Liver (tissue), 9 donors: ENCODE data around the gene TENT5C. TPM values are rescaled to one million over a fixed set of nuclear protein-coding genes. Genes with fewer than 3 reads are reported as not detected.

Experiments used
- DNase-seq: peaks from one replicate; pipeline ENCODE4 v3.0.0-alpha.2; 2017; ENCODE audit warnings: low spot score
- H3K27ac ChIP-seq, 2 donors: one replicate each; pipeline ENCODE4 v1.7.0; 2013; ENCODE audit warnings: inconsistent platforms in 2 of 2, low read length in 2 of 2, control low read depth in 1 of 2, low read depth in 1 of 2, mild to moderate bottlenecking in 1 of 2
- H3K27me3 ChIP-seq, 4 donors: one replicate each; pipeline versions ENCODE4 v1.6.1 to v1.7.0; 2013; ENCODE audit warnings: low read length in 3 of 4, inconsistent platforms in 1 of 4, mild to moderate bottlenecking in 1 of 4, moderate library complexity in 1 of 4; ENCODE audit not compliant: control insufficient read depth in 4 of 4, insufficient read depth in 4 of 4
- H3K36me3 ChIP-seq, 4 donors: one replicate each; pipeline versions ENCODE4 v1.6.1 to v1.7.0; 2013; ENCODE audit warnings: low read length in 3 of 4, mild to moderate bottlenecking in 3 of 4, low read depth in 1 of 4, moderate library complexity in 1 of 4; ENCODE audit not compliant: control insufficient read depth in 4 of 4, insufficient read depth in 3 of 4
- H3K4me1 ChIP-seq, 4 donors: one replicate each; pipeline versions ENCODE4 v1.6.1 to v1.7.0; 2013; ENCODE audit warnings: low read length in 3 of 4, mild to moderate bottlenecking in 3 of 4, moderate library complexity in 1 of 4; ENCODE audit not compliant: control insufficient read depth in 4 of 4, insufficient read depth in 4 of 4
- H3K4me3 ChIP-seq, 3 donors: one replicate each; pipeline versions ENCODE4 v1.6.1 to v1.7.0; 2013; ENCODE audit warnings: low read length in 3 of 3, control low read depth in 1 of 3, low read depth in 1 of 3, mild to moderate bottlenecking in 1 of 3
- H3K9ac ChIP-seq, 2 donors: one replicate each; pipeline ENCODE4 v1.7.0; 2013; ENCODE audit warnings: low read length in 2 of 2, mild to moderate bottlenecking in 2 of 2, moderate library complexity in 2 of 2, control low read depth in 1 of 2, low read depth in 1 of 2
- H3K9me3 ChIP-seq, 4 donors: one replicate each; pipeline versions ENCODE4 v1.6.1 to v1.7.0; 2013; ENCODE audit warnings: low read length in 3 of 4; ENCODE audit not compliant: control insufficient read depth in 4 of 4
- EGR1 ChIP-seq, 2 donors: IDR thresholded peaks; 2 replicates each; pipeline ENCODE4 v1.6.1; 2016 to 2018; ENCODE audit warnings: antibody characterized with exemption in 2 of 2, low read depth in 2 of 2
- FOXA1 ChIP-seq: IDR thresholded peaks from 2 replicates; pipeline ENCODE4 v1.6.1; 2016; ENCODE audit warnings: antibody characterized with exemption
- FOXA2 ChIP-seq: IDR thresholded peaks from 2 replicates; pipeline ENCODE4 v1.6.1; 2016; ENCODE audit warnings: antibody characterized with exemption
- GABPA ChIP-seq, 2 donors: IDR thresholded peaks in 1 of 2; conservative IDR thresholded peaks in 1 of 2; 2 replicates each; pipeline ENCODE4 v1.6.1; 2016; ENCODE audit warnings: antibody characterized with exemption in 2 of 2, mild to moderate bottlenecking in 1 of 2, moderate library complexity in 1 of 2
- HNF4A ChIP-seq, 2 donors: conservative IDR thresholded peaks; 2 replicates each; pipeline ENCODE4 v1.6.1; 2016; ENCODE audit warnings: antibody characterized with exemption in 2 of 2, mild to moderate bottlenecking in 2 of 2
- HNF4G ChIP-seq: IDR thresholded peaks from 2 replicates; pipeline ENCODE4 v1.6.1; 2016; ENCODE audit warnings: antibody characterized with exemption
- JUND ChIP-seq, 2 donors: IDR thresholded peaks; 2 replicates each; pipeline ENCODE4 v1.6.1; 2016; ENCODE audit warnings: antibody characterized with exemption in 2 of 2
- NR2F2 ChIP-seq: IDR thresholded peaks from 2 replicates; pipeline ENCODE4 v1.6.1; 2016; ENCODE audit warnings: antibody characterized with exemption
- RAD21 ChIP-seq, 2 donors: IDR thresholded peaks; 2 replicates each; pipeline ENCODE4 v1.6.1; 2016; ENCODE audit warnings: antibody characterized with exemption in 2 of 2, mild to moderate bottlenecking in 2 of 2
- RXRA ChIP-seq, 2 donors: IDR thresholded peaks; 2 replicates each; pipeline ENCODE4 v1.6.1; 2017 to 2018; ENCODE audit warnings: antibody characterized with exemption in 2 of 2, mild to moderate bottlenecking in 1 of 2
- SP1 ChIP-seq: IDR thresholded peaks from 2 replicates; pipeline ENCODE4 v1.6.1; 2018; ENCODE audit warnings: antibody characterized with exemption, mild to moderate bottlenecking
- TAF1 ChIP-seq: conservative IDR thresholded peaks from 2 replicates; pipeline ENCODE4 v1.6.1; 2016; ENCODE audit warnings: antibody characterized with exemption, mild to moderate bottlenecking
- YY1 ChIP-seq: IDR thresholded peaks from 2 replicates; pipeline ENCODE4 v1.6.1; 2016; ENCODE audit warnings: antibody characterized with exemption, mild to moderate bottlenecking
- WGBS: extraction: QIAGEN DNeasy Blood & Tissue Kit; methylation state at CpG from one replicate; pipeline ENCODE4 v1.1.7; 2013; 5-methylcytosine and 5-hydroxymethylcytosine counted together
- polyA plus RNA-seq, 2 donors: library from polyadenylated mRNA; stranded (reverse) in 1 of 2; unstranded in 1 of 2; fragments of 200-250 nt in 1 of 2; fragments of >200 nt in 1 of 2; fragmentation: Nextera tagmentation in 1 of 2; extraction: Ambion mirVana in 1 of 2; gene quantifications; one replicate each; pipeline versions ENCODE4 v1.2.1 to v1.2.3, GENCODE V29; 2013 to 2015
- total RNA-seq, 2 donors: library from RNA; depleted of rRNA; stranded (reverse); fragments of >200 nt; gene quantifications; one replicate each; pipeline ENCODE4 v1.2.3, GENCODE V29; 2014
- TF ChIP-seq, protein P1 (sequence below): IDR thresholded peaks from 2 replicates; pipeline ENCODE4 v1.6.1; 2016; ENCODE audit warnings: antibody characterized with exemption, mild to moderate bottlenecking
- TF ChIP-seq, protein P2 (sequence below): IDR thresholded peaks from 2 replicates; pipeline ENCODE4 v1.6.1; 2016; ENCODE audit warnings: antibody characterized with exemption
- TF ChIP-seq, protein P3 (sequence below): fragments of 150-350 bp; IDR thresholded peaks from 2 replicates; pipeline ENCODE4 v1.5.1; 2017; ENCODE audit warnings: improper control_type of control experiment, low read depth, low read length; ENCODE audit not compliant: missing input control
- TF ChIP-seq, protein P4 (sequence below): IDR thresholded peaks from 2 replicates; pipeline ENCODE4 v1.6.1; 2016; ENCODE audit warnings: antibody characterized with exemption
- TF ChIP-seq, protein P5 (sequence below): IDR thresholded peaks from 2 replicates; pipeline ENCODE4 v1.6.1; 2016; ENCODE audit warnings: antibody characterized with exemption
- donor health status: healthy.
- donor health status: healthy.
- donor health status: healthy.
- donor health status: healthy.
- donor health status: healthy.

TENT5C gene
- total and polyA plus RNA-seq, 4 donors = 1.1 to 200 (median 4.8) TPM

DNA sequence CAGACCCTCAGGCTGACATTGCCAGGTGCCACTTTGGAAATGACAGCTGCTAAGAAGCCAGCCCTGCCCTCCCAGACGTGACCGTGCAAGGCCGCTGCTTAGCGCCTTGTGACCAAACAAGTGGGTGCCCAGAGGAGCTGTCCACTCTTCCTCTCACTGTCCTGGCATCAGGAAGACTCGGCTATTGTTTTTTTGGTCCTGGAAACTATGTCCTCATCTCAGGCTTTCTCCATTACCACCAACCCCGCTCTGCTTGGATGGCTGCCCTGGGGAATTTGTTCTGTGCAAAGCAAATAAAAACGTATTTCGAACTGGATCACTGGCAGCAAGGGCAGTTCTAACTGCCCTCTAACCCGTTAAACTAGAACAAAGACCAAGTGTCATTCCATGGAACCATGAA, 13.7 kb upstream of the TENT5C start:
- Histone ChIP-seq H3K4me3 (no peak overlapping the region), H3K27me3 (no peaks in the 10 kb centered on the region), H3K9me3 (no peaks in the 10 kb centered on the region), H3K36me3 (no peaks in the 10 kb centered on the region), H3K9ac (peak overlapping the region in 1 of 2 donors; percentile 11), H3K4me1 (peaks cover 10 to 30% (median 21%) of the 10 kb centered on the region in 4 donors), H3K27ac (peak overlapping the region; percentile 65 to 85)
- no peak for DNase-seq
- 31% methylated on average over 9 of the region's 9 CpGs for WGBS
- TF ChIP-seq HNF4G (peak; percentile 41), RAD21 (IDR thresholded peaks at IDR 0.05) (peak; percentile 59 to 66), RXRA (IDR thresholded peaks at IDR 0.05) (peak; percentile 93 to 99), SP1 (peak; percentile 97), EGR1 (IDR thresholded peaks at IDR 0.05; ENCODE audit: low read depth in 2 of 2) (peak; percentile 62 to 92), NR2F2 (peak; percentile 27), YY1 (peak; percentile 92), GABPA (IDR thresholded peaks at IDR 0.05 in 1 of 2, conservative IDR thresholded peaks at IDR 0.05 in 1 of 2) (peak in 1 of 2 donors; percentile 32), FOXA2 (peak; percentile 79), HNF4A (conservative IDR thresholded peaks at IDR 0.05) (peak; percentile 89 to 95), JUND (IDR thresholded peaks at IDR 0.05) (peak; percentile 75 to 93), TAF1 (no peak), FOXA1 (peak; percentile 78)
- TF ChIP-seq, protein P1, sequence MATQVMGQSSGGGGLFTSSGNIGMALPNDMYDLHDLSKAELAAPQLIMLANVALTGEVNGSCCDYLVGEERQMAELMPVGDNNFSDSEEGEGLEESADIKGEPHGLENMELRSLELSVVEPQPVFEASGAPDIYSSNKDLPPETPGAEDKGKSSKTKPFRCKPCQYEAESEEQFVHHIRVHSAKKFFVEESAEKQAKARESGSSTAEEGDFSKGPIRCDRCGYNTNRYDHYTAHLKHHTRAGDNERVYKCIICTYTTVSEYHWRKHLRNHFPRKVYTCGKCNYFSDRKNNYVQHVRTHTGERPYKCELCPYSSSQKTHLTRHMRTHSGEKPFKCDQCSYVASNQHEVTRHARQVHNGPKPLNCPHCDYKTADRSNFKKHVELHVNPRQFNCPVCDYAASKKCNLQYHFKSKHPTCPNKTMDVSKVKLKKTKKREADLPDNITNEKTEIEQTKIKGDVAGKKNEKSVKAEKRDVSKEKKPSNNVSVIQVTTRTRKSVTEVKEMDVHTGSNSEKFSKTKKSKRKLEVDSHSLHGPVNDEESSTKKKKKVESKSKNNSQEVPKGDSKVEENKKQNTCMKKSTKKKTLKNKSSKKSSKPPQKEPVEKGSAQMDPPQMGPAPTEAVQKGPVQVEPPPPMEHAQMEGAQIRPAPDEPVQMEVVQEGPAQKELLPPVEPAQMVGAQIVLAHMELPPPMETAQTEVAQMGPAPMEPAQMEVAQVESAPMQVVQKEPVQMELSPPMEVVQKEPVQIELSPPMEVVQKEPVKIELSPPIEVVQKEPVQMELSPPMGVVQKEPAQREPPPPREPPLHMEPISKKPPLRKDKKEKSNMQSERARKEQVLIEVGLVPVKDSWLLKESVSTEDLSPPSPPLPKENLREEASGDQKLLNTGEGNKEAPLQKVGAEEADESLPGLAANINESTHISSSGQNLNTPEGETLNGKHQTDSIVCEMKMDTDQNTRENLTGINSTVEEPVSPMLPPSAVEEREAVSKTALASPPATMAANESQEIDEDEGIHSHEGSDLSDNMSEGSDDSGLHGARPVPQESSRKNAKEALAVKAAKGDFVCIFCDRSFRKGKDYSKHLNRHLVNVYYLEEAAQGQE = peak; percentile 96
- TF ChIP-seq, protein P2, sequence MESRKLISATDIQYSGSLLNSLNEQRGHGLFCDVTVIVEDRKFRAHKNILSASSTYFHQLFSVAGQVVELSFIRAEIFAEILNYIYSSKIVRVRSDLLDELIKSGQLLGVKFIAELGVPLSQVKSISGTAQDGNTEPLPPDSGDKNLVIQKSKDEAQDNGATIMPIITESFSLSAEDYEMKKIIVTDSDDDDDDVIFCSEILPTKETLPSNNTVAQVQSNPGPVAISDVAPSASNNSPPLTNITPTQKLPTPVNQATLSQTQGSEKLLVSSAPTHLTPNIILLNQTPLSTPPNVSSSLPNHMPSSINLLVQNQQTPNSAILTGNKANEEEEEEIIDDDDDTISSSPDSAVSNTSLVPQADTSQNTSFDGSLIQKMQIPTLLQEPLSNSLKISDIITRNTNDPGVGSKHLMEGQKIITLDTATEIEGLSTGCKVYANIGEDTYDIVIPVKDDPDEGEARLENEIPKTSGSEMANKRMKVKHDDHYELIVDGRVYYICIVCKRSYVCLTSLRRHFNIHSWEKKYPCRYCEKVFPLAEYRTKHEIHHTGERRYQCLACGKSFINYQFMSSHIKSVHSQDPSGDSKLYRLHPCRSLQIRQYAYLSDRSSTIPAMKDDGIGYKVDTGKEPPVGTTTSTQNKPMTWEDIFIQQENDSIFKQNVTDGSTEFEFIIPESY = peak; percentile 89
- TF ChIP-seq, protein P3, sequence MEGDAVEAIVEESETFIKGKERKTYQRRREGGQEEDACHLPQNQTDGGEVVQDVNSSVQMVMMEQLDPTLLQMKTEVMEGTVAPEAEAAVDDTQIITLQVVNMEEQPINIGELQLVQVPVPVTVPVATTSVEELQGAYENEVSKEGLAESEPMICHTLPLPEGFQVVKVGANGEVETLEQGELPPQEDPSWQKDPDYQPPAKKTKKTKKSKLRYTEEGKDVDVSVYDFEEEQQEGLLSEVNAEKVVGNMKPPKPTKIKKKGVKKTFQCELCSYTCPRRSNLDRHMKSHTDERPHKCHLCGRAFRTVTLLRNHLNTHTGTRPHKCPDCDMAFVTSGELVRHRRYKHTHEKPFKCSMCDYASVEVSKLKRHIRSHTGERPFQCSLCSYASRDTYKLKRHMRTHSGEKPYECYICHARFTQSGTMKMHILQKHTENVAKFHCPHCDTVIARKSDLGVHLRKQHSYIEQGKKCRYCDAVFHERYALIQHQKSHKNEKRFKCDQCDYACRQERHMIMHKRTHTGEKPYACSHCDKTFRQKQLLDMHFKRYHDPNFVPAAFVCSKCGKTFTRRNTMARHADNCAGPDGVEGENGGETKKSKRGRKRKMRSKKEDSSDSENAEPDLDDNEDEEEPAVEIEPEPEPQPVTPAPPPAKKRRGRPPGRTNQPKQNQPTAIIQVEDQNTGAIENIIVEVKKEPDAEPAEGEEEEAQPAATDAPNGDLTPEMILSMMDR = no peak
- TF ChIP-seq, protein P4, sequence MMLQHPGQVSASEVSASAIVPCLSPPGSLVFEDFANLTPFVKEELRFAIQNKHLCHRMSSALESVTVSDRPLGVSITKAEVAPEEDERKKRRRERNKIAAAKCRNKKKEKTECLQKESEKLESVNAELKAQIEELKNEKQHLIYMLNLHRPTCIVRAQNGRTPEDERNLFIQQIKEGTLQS = peak; percentile 59
- TF ChIP-seq, protein P5, sequence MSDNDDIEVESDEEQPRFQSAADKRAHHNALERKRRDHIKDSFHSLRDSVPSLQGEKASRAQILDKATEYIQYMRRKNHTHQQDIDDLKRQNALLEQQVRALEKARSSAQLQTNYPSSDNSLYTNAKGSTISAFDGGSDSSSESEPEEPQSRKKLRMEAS = peak; percentile 96
